HEK293T (cell line): ENCODE data around the gene INTS3.

Source experiments
- ARNT ChIP-seq: fragments of 450-650 bp; IDR thresholded peaks from 2 replicates; pipeline ENCODE4 v1.6.1; 2017; ENCODE audit warnings: mild to moderate bottlenecking
- BHLHE40 ChIP-seq: fragments of 450-650 bp; IDR thresholded peaks from 2 replicates; pipeline ENCODE4 v1.6.1; 2016; ENCODE audit warnings: mild to moderate bottlenecking, moderate library complexity, borderline replicate concordance
- CTBP1 ChIP-seq: fragments of 450-650 bp; IDR thresholded peaks from 2 replicates; pipeline ENCODE4 v1.6.1; 2016; ENCODE audit warnings: borderline replicate concordance
- ELF4 ChIP-seq: fragments of 450-650 bp; IDR thresholded peaks from 2 replicates; pipeline ENCODE4 v1.6.1; 2017; ENCODE audit warnings: antibody characterized with exemption
- FOXA1 ChIP-seq: fragments of 450-650 bp; IDR thresholded peaks from 2 replicates; pipeline ENCODE4 v1.6.1; 2016; ENCODE audit warnings: mild to moderate bottlenecking
- FOXK2 ChIP-seq: fragments of 450-650 bp; IDR thresholded peaks from 2 replicates; pipeline ENCODE4 v1.6.1; 2016; ENCODE audit warnings: mild to moderate bottlenecking
- FOXM1 ChIP-seq: fragments of 450-650 bp; IDR thresholded peaks from 2 replicates; pipeline ENCODE4 v1.6.1; 2017; ENCODE audit warnings: mild to moderate bottlenecking, borderline replicate concordance
- L3MBTL2 ChIP-seq: fragments of 450-650 bp; conservative IDR thresholded peaks from 2 replicates; pipeline ENCODE4 v1.6.1; 2016; ENCODE audit warnings: mild to moderate bottlenecking
- NFRKB ChIP-seq: fragments of 450-650 bp; IDR thresholded peaks from 2 replicates; pipeline ENCODE4 v1.6.1; 2016; ENCODE audit warnings: mild to moderate bottlenecking, moderate library complexity
- SP1 ChIP-seq: fragments of 450-650 bp; IDR thresholded peaks from 2 replicates; pipeline ENCODE4 v1.6.1; 2017
- TARDBP ChIP-seq: fragments of 450-650 bp; IDR thresholded peaks from 2 replicates; pipeline ENCODE4 v1.6.1; 2016

- TF ChIP-seq ELF4 (no peak), BHLHE40 (no peak), FOXA1 (no peak), FOXK2 (no peak), TARDBP (no peak), FOXM1 (no peak), CTBP1 (no peak), ARNT (no peak), SP1 (no peak), NFRKB (no peak), L3MBTL2 (no peak)
These were observed 40.7 kb downstream of the INTS3 start for GRCh38 chr1:153768316-153769181.
